ENCODE measurements around the gene CAMTA1. TPM values are rescaled to one million over a fixed set of nuclear protein-coding genes. Genes with fewer than 3 reads are reported as not detected.

Gene CAMTA1
- polyA plus RNA-seq, 1 of the 3 experiments (the other 2 are of a cell fraction), result 63.1 TPM

DNA sequence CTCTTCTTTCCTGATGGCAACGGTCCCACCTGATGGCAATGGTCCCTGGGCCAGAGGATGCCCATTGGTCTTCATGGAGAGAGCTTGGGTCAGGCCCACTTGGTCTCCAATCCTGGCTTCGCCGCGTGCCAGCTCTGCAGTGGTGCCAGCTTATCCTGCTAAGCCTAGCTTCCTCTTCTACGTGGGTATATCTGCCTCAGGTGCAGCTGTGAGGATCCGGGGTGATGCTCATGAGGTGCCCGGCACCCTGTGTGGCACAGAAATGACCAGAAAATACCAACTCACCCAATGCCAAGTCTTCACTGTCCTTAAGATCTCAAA lies 437.4 kb downstream of the CAMTA1 start (continued):
- no peak for TF ChIP-seq USF2 (IDR thresholded peaks at IDR 0.05; ENCODE audit: borderline replicate concordance, low read depth, low read length)
- TF ChIP-seq, protein P1, sequence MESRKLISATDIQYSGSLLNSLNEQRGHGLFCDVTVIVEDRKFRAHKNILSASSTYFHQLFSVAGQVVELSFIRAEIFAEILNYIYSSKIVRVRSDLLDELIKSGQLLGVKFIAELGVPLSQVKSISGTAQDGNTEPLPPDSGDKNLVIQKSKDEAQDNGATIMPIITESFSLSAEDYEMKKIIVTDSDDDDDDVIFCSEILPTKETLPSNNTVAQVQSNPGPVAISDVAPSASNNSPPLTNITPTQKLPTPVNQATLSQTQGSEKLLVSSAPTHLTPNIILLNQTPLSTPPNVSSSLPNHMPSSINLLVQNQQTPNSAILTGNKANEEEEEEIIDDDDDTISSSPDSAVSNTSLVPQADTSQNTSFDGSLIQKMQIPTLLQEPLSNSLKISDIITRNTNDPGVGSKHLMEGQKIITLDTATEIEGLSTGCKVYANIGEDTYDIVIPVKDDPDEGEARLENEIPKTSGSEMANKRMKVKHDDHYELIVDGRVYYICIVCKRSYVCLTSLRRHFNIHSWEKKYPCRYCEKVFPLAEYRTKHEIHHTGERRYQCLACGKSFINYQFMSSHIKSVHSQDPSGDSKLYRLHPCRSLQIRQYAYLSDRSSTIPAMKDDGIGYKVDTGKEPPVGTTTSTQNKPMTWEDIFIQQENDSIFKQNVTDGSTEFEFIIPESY (IDR thresholded peaks at IDR 0.05; ENCODE audit: borderline replicate concordance, low read depth), result no peak

GRCh38 chr1:7223334-7224080 lies 438.3 kb downstream of the CAMTA1 start:
- Histone ChIP-seq H3K27me3 (ENCODE audit: insufficient read depth) (no peaks in the 10 kb centered on the region), H3K9ac (peak overlapping the region; percentile 25; the same call in 1 of the 2 replicates), H3K9me3 (no peaks in the 10 kb centered on the region), H3F3A (replicated peaks; ENCODE audit: insufficient read depth) (peaks cover 9% of the 10 kb centered on the region), H2AFZ (ENCODE audit: low read depth) (no peak overlapping the region), H3K4me3 (ENCODE audit: low read depth in 2 of 2, low read length in 1 of 2) (no peak overlapping the region), H4K20me1 (ENCODE audit: insufficient read depth) (no peaks in the 10 kb centered on the region), H3K9me2 (no peaks in the 10 kb centered on the region), H3K79me2 (ENCODE audit: insufficient read depth) (no peaks in the 10 kb centered on the region), H3K36me3 (replicated peaks in 1 of 2; ENCODE audit: control insufficient read depth in 1 of 2, insufficient read depth in 2 of 2, low read length in 1 of 2) (no peaks in the 10 kb centered on the region), H3K27ac (ENCODE audit: low read depth in 2 of 2, low read length in 1 of 2) (peak overlapping the region in 1 of 2 experiments; percentile 76; a peak in 2 of 4 replicates), H3K4me2 (peak overlapping the region; percentile 6), H3K4me1 (ENCODE audit: control insufficient read depth in 1 of 2, insufficient read depth in 2 of 2, low read depth in 1 of 2, low read length in 1 of 2) (peaks cover 4 to 8% of the 10 kb centered on the region in 2 experiments; a peak in 2 of 4 replicates)
- 48% methylated on average over 9 of the region's 9 CpGs for WGBS (ENCODE audit: low lambda C conversion rate)
- ChIA-PET CTCF (interaction anchor here (1.3 to 1.6 kb wide), 2 partner anchors 18 to 181 kb away, joined by 3 to 4 read pairs; no protein-coding TSS in a partner anchor), POLR2A (no interaction called here)
- no peak for DNase-seq
- TF ChIP-seq JUND (IDR thresholded peaks at IDR 0.05) (peak; percentile 67), TEAD4 (IDR thresholded peaks at IDR 0.05; ENCODE audit: borderline replicate concordance, insufficient read depth) (peak; percentile 56; the same call in 1 of the 2 replicates), GABPA (IDR thresholded peaks at IDR 0.05; ENCODE audit: low read depth) (no peak), RCOR1 (IDR thresholded peaks at IDR 0.05; ENCODE audit: low read length) (no peak), CHD2 (IDR thresholded peaks at IDR 0.05; ENCODE audit: low read length, partially characterized antibody) (no peak), EZH2phosphoT487 (IDR thresholded peaks at IDR 0.05; ENCODE audit: borderline replicate concordance, low read depth) (no peak), SMC3 (IDR thresholded peaks at IDR 0.05; ENCODE audit: low read depth, low read length) (no peak), EP300 (IDR thresholded peaks at IDR 0.05; ENCODE audit: borderline replicate concordance in 1 of 2, low read depth in 1 of 2, low read length in 1 of 2) (peak in 1 of 2 experiments; percentile 74; a peak in 1 of 4 replicates), YY1 (IDR thresholded peaks at IDR 0.05; ENCODE audit: low read depth) (no peak), TCF12 (IDR thresholded peaks at IDR 0.05) (peak; percentile 84), MEF2A (IDR thresholded peaks at IDR 0.05; ENCODE audit: borderline replicate concordance, low read depth) (no peak), NFIC (IDR thresholded peaks at IDR 0.05; ENCODE audit: borderline replicate concordance) (peak; percentile 62), TAF1 (IDR thresholded peaks at IDR 0.05; ENCODE audit: borderline replicate concordance, low read depth, low read length) (no peak), RAD21 (IDR thresholded peaks at IDR 0.05; ENCODE audit: low read length) (no peak), USF2 (IDR thresholded peaks at IDR 0.05; ENCODE audit: borderline replicate concordance, low read depth, low read length) (no peak), RFX5 (IDR thresholded peaks at IDR 0.05; ENCODE audit: low read length) (no peak), PBX3 (IDR thresholded peaks at IDR 0.05) (peak; percentile 89), USF1 (IDR thresholded peaks at IDR 0.05; ENCODE audit: borderline replicate concordance, low read depth) (no peak), ELF1 (IDR thresholded peaks at IDR 0.05) (no peak), FOXM1 (IDR thresholded peaks at IDR 0.05; ENCODE audit: low read depth) (no peak)
- TF ChIP-seq, protein P2, sequence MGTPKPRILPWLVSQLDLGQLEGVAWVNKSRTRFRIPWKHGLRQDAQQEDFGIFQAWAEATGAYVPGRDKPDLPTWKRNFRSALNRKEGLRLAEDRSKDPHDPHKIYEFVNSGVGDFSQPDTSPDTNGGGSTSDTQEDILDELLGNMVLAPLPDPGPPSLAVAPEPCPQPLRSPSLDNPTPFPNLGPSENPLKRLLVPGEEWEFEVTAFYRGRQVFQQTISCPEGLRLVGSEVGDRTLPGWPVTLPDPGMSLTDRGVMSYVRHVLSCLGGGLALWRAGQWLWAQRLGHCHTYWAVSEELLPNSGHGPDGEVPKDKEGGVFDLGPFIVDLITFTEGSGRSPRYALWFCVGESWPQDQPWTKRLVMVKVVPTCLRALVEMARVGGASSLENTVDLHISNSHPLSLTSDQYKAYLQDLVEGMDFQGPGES (IDR thresholded peaks at IDR 0.05; ENCODE audit: low read depth, low read length), result no peak
- TF ChIP-seq, protein P1 (IDR thresholded peaks at IDR 0.05; ENCODE audit: borderline replicate concordance, low read depth), result no peak
